D341Med (cell line): Measurements from ENCODE around the gene CD180.
"Not testable (repeated sequence)": the region's sequence is repeated elsewhere in the genome, so short reads cannot be mapped to it uniquely, and the experiment has no call there.

Experiments
- DNase-seq: peaks from one replicate; pipeline ENCODE4 v3.0.0; 2012; ENCODE audit warnings: low spot score

Gene CD180

DNA sequence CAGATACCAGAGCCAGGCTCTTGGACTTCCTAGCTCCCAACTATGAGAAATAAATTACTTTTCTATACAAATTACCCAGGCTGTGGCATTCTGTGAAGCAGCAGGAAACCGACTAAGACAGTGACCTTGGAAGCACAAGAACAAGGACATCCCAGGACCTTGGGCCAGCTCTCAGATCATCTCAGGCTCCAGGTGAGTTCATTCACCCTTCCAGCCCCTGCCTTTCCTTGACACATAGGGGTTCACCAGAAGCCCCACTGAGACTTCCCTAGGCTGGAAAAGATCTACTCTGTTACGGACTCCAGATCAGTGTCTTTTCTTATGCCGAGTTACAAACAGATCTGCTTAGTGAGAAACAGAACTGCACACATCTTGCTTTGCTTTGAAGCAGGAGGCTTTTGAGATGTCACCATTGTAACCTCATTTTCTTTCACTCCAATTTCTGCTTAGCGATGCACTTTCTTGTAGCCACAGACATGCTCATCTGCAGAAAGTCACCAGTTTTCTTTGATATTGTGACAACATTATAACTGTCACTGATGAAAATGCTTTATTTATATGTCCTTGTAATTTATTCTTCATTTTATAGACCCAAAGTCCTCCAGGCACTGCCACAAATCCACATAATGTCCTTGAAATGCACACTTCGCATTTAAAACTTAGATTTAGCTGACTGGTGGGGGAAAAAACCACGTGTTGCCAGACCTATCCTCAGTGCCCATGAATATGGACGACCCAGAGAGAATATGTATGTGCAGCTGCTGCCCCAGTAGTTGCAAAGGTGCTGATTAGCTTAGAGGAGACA lies 8.1 kb downstream of the CD180 start:
- DNase-seq, result no peak

DNA sequence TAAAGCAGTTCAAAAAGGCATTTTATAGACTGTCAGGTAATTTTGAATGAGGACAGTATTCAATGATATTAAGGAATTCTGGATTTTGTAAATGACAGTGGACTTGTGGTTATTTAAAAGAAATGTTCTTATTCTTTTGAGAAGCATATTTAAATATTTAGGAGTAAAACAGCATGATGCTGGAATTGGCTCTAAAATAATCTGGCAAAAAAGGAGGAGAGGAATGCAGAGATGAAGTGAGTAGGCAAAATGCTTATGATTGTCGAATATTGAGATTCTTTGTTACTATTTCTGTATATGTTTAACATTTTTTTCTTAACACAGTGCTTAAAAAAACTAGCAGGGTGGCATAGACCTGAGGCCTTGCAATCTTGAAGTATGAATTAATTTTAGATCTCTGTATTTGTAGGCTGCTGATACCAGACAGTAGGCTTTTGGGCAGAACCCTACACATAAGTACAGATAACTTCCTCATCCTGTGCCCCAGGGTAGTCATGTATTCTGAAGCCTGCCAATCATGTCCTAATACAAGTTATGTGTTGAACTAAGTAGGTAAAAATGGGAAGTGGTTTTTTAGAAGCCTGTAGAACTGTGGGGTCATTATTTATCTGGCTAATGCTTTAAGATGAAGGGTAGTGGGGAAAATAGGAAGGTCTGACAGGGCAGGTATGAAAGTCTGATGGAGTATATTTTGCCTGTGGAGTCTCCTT lies 9.4 kb downstream of the CD180 start:
- no peak for DNase-seq

DNA sequence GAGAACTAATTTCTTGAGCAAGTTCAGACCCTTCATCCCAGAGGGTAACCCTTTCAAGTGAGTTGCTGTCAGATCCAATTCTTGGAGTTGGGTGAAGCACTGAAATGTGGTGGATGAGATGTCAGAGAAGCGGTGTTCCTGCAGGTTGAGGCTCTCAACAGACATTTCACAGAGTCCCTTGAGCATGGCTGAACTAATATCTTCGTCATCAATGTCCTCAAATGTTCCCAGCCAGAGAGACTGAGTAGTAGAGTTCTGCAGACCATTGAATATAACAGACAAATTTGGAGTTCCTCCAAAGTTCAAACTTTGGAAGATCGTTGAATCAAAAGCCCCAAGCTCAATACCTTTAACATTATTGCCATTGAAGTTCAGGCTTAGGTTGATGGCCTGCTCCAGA lies 12.7 kb downstream of the CD180 start:
- DNase-seq, result no peak

DNA sequence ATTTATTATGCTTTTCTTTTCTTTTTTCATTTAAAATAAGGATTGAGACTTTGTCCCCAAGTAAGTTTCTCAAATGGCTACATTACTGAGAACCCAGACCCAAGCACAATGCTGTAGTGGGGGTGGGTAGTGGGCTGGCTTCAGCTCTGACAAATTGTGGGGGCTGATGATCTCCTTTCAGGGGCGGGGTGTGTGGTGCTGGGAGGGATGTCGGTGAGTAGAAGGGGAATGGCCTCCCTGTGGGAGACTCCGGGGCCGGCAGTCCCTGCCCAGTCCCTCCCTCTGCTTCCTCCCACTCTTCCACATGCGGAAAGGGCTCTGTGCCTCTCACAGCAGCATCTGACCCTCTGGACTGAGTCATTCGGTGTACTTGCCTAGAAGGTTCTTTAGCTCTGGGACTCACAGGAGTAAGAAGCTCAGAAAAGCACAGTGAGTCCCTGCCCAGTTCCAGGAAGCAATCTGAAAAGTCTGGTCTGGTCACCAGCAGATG lies 14.3 kb downstream of the CD180 start:
- DNase-seq, result no peak

DNA sequence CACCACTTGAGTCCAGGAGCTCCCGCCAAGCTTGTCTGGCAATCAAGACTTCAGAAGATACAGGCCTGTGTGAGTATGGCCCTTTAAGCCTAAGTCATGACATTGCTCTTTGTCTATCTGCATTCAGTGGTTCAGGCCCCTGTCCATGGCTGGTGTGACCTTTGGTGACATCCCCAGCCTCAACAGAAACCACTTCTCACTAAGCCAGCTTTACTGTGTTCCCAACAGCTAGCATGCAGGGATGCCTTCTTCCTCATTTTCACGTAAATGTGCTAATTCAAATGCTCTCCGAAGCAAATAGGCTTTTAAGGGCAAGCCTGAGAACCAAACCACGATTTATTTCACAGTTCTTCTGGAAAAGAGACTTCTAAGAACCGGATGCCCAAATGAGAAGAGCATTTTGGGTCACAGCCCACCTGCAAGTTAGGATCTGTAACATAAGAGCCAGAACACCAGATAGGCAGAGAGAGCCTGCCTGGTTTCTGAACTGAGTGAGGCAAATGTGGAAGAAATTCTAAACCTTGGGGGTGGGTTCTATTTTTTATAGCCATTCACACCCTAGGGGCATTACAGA lies 14.9 kb downstream of the CD180 start:
- DNase-seq, result no peak

DNA sequence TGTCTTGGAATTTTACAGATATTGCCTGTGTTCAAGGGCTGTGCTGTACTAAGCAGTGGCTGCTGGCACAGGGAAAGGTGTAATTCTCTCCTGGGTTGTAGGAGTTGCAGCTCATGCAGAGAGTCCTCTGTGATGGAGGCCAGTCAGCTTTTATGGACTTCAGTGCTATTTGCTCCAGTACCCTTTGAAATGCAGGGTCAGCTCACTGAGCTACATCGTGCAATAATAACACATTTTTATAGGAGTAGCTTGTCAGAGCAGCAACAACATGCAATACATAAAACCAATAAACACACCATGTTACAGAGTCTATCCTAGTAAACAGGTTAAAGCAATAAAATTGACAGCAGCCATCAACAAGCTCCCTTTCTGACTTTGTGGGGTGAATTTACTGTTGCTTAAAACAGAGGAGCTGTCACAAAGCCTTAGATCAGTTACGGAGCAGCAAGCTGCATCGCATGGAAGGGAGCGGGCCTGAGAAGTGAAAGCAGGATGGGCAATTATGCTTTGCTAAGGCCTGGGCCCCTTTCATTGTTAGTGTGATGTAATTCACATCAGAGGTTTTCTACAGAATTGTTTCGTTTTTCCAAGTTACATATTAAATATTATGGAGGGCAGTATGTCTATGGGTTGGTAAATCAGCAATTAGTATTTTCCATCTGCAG lies 16.8 kb downstream of the CD180 start:
- DNase-seq, result no peak

DNA sequence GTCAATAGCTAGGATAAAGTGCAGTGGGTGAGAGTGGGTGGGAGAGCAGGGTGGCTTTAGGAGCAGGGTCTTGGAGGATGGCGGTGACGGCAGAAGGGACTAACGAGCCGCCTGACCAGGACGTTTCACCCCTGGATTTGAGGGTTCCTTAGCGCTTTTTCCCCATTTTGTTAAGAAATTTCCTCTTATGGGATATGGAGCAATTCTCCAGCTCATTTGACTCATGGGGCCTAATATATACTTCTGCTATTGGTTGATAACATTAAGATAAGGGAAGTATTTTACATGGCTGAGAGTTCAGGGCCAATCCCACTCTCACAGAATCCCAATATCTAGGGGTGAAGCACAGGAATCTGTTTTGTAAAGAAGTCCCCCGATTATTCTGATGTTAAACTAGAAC lies 17.6 kb downstream of the CD180 start:
- no peak for DNase-seq

DNA sequence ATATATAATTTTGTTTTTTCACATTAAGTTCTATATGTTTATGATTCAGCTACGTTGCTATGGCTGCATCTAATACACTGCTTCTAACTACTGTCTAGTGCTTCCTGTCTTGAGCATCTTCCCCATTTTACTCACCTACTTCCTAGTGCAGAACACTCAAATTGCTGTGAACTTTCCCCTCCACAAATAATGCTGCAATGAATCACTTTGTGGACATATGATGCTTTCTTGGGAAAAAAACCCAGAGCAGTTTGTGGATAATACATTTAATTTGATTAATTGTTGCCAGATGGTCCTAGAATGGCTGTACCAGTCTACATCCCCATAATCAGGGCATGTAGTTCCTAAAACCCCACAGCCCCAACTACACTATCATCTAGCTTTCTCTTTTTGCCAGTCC lies 18.5 kb downstream of the CD180 start:
- DNase-seq, result no peak

DNA sequence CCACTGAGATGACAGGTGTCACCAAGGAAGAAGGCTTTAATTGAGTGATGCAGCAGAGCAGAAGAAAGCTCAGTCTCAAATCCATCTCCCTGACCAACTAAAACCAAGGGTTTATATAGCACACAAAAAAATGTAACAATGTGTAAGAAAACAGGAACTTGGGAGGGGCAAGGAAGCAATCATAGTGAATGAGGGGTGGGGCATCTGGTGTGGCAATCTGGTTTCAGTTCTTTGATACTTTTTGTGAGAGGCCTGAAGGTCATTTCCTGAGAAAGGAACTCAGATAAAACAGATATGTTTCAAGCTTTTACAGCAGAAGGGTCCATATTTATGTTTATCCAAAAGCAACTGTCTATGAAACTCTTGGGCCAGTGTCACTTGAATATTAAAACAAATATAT lies 19.7 kb downstream of the CD180 start:
- no peak for DNase-seq

DNA sequence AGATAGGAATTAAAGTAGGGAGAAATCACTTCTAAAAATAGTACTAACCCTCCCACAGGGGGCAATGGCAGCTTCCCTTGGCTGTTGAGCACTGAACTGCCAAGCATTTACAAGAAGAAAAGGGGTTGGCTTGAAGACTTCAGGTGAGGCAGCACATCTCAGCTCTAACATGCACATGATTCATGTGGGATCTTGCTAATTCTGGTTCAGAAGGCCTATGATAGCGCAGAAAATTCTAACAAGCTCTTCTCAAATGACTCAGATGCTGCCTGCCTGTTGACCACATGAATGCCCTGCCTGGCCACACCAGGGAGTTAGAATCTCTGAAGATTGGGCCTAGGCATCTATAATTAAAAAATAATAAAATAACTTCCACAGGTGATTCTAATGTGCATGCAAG lies 22.6 kb downstream of the CD180 start:
- no peak for DNase-seq

DNA sequence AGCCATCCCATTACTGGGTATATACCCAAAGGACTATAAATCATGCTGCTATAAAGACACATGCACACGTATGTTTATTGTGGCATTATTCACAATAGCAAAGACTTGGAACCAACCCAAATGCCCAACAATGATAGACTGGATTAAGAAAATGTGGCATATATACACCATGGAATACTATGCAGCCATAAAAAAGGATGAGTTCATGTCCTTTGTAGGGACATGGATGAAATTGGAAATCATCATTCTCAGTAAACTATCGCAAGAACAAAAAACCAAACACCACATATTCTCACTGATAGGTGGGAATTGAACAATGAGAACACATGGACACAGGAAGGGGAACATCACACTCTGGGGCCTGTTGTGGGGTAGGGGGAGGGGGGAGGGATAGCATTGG lies 23.2 kb downstream of the CD180 start:
- DNase-seq, result not testable (repeated sequence)

DNA sequence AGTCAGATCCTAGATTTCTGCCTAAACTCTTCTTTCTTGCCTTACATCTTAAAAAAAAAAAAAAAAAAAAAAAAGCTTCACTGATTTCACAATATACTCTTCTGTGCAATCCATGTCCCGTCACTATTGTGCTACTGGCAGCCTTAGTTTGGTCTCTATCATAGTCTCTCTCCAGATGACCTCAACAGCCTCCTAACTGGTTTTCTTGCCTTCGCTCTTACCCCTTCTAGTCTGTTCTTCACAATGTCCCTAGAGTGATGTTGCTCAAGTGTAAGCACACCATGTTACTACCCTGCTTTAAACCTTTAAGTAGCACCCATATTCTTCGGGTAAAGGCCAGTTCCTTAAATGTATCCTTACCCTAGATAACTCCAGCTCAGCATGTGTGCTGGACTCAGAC lies 25.8 kb downstream of the CD180 start:
- no peak for DNase-seq

DNA sequence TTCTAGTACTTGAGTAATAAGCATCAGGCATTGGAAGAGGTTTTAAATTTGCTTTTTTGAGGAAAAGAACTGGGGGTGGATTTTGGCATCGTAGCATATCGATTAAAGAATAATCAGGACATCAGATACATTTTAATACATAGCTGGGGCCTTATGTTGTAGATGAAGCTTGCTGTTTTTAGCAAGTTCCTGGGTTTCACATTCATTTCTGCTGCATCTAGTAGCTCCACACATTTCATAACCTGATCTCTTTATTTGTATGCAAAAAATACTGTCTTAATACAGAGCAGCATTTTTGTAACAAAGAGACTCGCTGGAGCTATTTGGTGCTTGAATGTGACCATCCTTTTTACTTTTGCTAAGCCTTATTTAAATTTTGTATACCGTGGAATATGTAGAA lies 28.5 kb downstream of the CD180 start:
- DNase-seq, result no peak

DNA sequence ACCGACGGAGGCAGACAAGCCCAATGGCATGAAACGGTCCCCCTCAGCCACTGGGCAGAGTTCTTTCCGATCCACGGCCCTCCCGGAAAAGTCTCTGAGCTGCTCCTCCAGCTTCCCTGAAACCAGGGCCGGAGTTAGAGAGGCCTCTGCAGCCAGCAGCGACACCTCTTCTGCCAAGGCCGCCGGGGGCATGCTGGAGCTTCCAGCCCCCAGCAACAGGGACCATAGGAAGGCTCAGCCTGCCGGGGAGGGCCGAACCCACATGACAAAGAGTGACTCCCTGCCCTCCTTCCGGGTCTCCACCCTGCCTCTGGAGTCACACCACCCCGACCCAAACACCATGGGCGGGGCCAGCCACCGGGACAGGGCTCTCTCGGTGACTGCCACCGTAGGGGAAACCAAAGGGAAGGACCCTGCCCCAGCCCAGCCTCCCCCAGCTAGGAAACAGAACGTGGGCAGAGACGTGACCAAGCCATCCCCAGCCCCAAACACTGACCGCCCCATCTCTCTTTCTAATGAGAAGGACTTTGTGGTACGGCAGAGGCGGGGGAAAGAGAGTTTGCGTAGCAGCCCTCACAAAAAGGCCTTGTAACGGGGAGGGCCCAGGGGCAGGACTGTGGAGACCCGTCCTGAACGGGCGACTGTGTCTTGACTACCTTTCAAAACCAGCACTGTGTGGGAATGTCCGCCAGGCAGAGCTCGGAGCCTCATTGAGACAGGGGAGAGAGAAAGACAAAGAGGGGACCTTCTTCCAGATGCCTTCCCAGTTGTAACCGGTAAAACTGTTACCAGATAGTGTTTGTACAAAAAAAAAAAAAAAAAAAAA lies 29.9 kb downstream of the CD180 start:
- DNase-seq, result no peak

DNA sequence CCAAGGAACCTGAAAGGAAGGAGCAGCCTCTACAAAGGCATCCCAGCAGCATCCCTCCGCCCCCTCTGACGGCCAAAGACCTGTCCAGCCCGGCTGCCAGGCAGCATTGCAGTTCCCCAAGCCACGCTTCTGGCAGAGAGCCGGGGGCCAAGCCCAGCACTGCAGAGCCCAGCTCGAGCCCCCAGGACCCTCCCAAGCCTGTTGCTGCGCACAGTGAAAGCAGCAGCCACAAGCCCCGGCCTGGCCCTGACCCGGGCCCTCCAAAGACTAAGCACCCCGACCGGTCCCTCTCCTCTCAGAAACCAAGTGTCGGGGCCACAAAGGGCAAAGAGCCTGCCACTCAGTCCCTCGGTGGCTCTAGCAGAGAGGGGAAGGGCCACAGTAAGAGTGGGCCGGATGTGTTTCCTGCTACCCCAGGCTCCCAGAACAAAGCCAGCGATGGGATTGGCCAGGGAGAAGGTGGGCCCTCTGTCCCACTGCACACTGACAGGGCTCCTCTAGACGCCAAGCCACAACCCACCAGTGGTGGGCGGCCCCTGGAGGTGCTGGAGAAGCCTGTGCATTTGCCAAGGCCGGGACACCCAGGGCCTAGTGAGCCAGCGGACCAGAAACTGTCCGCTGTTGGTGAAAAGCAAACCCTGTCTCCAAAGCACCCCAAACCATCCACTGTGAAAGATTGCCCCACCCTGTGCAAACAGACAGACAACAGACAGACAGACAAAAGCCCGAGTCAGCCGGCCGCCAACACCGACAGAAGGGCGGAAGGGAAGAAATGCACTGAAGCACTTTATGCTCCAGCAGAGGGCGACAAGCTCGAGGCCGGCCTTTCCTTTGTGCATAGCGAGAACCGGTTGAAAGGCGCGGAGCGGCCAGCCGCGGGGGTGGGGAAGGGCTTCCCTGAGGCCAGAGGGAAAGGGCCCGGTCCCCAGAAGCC lies 30.8 kb downstream of the CD180 start:
- peak; percentile 40 for DNase-seq

DNA sequence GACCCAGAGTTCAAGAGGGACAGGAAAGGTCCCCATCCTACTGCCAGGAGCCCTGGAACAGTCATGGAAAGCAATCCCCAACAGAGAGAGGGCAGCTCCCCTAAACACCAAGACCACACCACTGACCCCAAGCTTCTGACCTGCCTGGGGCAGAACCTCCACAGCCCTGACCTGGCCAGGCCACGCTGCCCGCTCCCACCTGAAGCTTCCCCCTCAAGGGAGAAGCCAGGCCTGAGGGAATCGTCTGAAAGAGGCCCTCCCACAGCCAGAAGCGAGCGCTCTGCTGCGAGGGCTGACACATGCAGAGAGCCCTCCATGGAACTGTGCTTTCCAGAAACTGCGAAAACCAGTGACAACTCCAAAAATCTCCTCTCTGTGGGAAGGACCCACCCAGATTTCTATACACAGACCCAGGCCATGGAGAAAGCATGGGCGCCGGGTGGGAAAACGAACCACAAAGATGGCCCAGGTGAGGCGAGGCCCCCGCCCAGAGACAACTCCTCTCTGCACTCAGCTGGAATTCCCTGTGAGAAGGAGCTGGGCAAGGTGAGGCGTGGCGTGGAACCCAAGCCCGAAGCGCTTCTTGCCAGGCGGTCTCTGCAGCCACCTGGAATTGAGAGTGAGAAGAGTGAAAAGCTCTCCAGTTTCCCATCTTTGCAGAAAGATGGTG lies 31.6 kb downstream of the CD180 start:
- DNase-seq, result no peak

DNA sequence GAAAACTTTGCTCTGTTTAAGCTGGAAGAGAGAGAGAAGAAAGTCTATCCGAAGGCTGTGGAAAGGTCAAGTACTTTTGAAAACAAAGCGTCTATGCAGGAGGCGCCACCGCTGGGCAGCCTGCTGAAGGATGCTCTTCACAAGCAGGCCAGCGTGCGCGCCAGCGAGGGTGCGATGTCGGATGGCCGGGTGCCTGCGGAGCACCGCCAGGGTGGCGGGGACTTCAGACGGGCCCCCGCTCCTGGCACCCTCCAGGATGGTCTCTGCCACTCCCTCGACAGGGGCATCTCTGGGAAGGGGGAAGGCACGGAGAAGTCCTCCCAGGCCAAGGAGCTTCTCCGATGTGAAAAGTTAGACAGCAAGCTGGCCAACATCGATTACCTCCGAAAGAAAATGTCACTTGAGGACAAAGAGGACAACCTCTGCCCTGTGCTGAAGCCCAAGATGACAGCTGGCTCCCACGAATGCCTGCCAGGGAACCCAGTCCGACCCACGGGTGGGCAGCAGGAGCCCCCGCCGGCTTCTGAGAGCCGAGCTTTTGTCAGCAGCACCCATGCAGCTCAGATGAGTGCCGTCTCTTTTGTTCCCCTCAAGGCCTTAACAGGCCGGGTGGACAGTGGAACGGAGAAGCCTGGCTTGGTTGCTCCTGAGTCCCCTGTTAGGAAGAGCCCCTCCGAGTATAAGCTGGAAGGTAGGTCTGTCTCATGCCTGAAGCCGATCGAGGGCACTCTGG lies 32.6 kb downstream of the CD180 start:
- DNase-seq, result no peak

DNA sequence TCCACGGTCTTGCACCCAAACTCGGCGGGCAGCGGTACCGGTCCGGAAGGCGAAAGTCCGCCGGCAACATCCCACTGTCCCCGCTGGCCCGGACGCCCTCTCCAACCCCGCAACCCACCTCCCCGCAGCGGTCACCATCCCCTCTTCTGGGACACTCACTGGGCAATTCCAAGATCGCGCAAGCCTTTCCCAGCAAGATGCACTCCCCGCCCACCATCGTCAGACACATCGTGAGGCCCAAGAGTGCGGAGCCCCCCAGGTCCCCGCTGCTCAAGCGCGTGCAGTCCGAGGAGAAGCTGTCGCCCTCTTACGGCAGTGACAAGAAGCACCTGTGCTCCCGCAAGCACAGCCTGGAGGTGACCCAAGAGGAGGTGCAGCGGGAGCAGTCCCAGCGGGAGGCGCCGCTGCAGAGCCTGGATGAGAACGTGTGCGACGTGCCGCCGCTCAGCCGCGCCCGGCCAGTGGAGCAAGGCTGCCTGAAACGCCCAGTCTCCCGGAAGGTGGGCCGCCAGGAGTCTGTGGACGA lies 33.3 kb downstream of the CD180 start:
- no peak for DNase-seq

DNA sequence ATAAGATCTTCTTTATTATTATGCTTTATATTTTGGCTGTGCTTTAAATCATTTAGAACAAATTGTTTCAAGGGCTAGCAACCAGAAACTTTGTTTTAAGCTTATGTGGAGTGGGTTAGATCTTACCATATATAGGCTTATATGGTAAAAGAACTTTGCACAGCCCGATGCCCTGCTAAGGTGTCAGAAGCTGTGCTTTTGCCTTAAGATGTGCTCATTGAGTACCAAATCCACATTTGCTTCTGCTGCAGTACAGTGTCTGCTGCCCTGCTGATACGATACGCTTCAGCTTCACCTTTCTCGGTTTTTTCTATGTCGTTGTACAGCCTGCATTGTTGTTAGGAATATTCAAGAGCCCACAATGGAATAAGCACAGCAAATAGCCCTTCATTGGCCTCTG lies 34.8 kb downstream of the CD180 start:
- no peak for DNase-seq
